Stomach smooth muscle (tissue), 2 donors: ENCODE data around the gene EGFR.

Source experiments
- H3K27ac ChIP-seq: one replicate; pipeline ENCODE4 v1.7.0; 2013; ENCODE audit warnings: mild to moderate bottlenecking, low read length, inconsistent platforms
- H3K27me3 ChIP-seq, 2 donors: one replicate each; pipeline ENCODE4 v1.7.0; 2013; ENCODE audit warnings: low read length in 2 of 2; ENCODE audit not compliant: insufficient read depth in 2 of 2, control insufficient read depth in 1 of 2
- H3K36me3 ChIP-seq, 2 donors: one replicate each; pipeline ENCODE4 v1.7.0; 2013; ENCODE audit warnings: low read length in 2 of 2; ENCODE audit not compliant: control insufficient read depth in 2 of 2, insufficient read depth in 2 of 2
- H3K4me1 ChIP-seq: one replicate; pipeline ENCODE4 v1.7.0; 2013; ENCODE audit warnings: low read length; ENCODE audit not compliant: control insufficient read depth, insufficient read depth
- H3K4me3 ChIP-seq, 2 donors: one replicate each; pipeline ENCODE4 v1.7.0; 2013; ENCODE audit warnings: low read length in 2 of 2
- H3K9ac ChIP-seq, 2 donors: one replicate each; pipeline ENCODE4 v1.7.0; 2013; ENCODE audit warnings: low read length in 2 of 2, mild to moderate bottlenecking in 1 of 2
- H3K9me3 ChIP-seq, 2 donors: one replicate each; pipeline ENCODE4 v1.7.0; 2013; ENCODE audit warnings: low read length in 2 of 2; ENCODE audit not compliant: control insufficient read depth in 2 of 2
- donor health status: healthy.
- donor health status: Pancreatic carcinoma.

EGFR gene

GRCh38 chr7:55180963-55181542, 162.2 kb downstream of the EGFR start:
- peaks cover 27% of the 10 kb centered on the region for H3K4me1 ChIP-seq
- no peak overlapping the region for H3K27ac ChIP-seq
- peaks cover 40% of the 10 kb centered on the region in 2 donors for H3K36me3 ChIP-seq
- H3K4me3 ChIP-seq = no peak overlapping the region
- no peaks in the 10 kb centered on the region for H3K9me3 ChIP-seq
- H3K9ac ChIP-seq = no peak overlapping the region
- no peaks in the 10 kb centered on the region for H3K27me3 ChIP-seq

DNA sequence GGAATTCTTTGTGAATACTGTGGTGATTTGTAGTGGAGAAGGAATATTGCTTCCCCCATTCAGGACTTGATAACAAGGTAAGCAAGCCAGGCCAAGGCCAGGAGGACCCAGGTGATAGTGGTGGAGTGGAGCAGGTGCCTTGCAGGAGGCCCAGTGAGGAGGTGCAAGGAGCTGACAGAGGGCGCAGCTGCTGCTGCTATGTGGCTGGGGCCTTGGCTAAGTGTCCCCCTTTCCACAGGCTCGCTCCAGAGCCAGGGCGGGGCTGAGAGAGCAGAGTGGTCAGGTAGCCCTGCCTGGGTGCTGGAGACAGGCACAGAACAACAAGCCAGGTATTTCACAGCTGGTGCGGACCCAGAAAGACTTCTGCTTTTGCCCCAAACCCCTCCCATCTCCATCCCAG, 162.9 kb downstream of the EGFR start:
- Histone ChIP-seq H3K9me3 (no peaks in the 10 kb centered on the region), H3K4me1 (peaks cover 27% of the 10 kb centered on the region), H3K27ac (no peak overlapping the region), H3K4me3 (no peak overlapping the region), H3K9ac (no peak overlapping the region), H3K36me3 (peaks cover 41 to 43% of the 10 kb centered on the region in 2 donors), H3K27me3 (no peaks in the 10 kb centered on the region)

GRCh38 chr7:55183897-55184296, 165.1 kb downstream of the EGFR start:
- H3K9me3 ChIP-seq = no peaks in the 10 kb centered on the region
- H3K9ac ChIP-seq = no peak overlapping the region
- H3K27me3 ChIP-seq = no peaks in the 10 kb centered on the region
- H3K4me3 ChIP-seq = no peak overlapping the region
- H3K4me1 ChIP-seq = peaks cover 18% of the 10 kb centered on the region
- H3K27ac ChIP-seq = no peak overlapping the region
- peaks cover 38 to 44% of the 10 kb centered on the region in 2 donors for H3K36me3 ChIP-seq

- no peak overlapping the region for H3K9ac ChIP-seq
- no peak overlapping the region for H3K4me3 ChIP-seq
- no peak overlapping the region for H3K27ac ChIP-seq
- H3K27me3 ChIP-seq = no peaks in the 10 kb centered on the region
- H3K36me3 ChIP-seq = peaks cover 38 to 42% of the 10 kb centered on the region in 2 donors
- H3K4me1 ChIP-seq = peaks cover 20% of the 10 kb centered on the region
- no peaks in the 10 kb centered on the region for H3K9me3 ChIP-seq
These were observed 166.5 kb downstream of the EGFR start for GRCh38 chr7:55185321-55185802.

- Histone ChIP-seq H3K9ac (no peak overlapping the region), H3K4me3 (no peak overlapping the region), H3K27me3 (no peaks in the 10 kb centered on the region), H3K9me3 (no peaks in the 10 kb centered on the region), H3K27ac (no peak overlapping the region), H3K36me3 (peaks cover 34 to 37% of the 10 kb centered on the region in 2 donors), H3K4me1 (peaks cover 21% of the 10 kb centered on the region)
These were observed 167.3 kb downstream of the EGFR start for GRCh38 chr7:55185941-55186609.

GRCh38 chr7:55187701-55188491, 169.1 kb downstream of the EGFR start:
- Histone ChIP-seq H3K9ac (no peak overlapping the region), H3K27me3 (no peaks in the 10 kb centered on the region), H3K4me1 (peaks cover 36% of the 10 kb centered on the region), H3K27ac (no peak overlapping the region), H3K9me3 (no peaks in the 10 kb centered on the region), H3K36me3 (peaks cover 28% of the 10 kb centered on the region in 2 donors), H3K4me3 (no peak overlapping the region)

DNA sequence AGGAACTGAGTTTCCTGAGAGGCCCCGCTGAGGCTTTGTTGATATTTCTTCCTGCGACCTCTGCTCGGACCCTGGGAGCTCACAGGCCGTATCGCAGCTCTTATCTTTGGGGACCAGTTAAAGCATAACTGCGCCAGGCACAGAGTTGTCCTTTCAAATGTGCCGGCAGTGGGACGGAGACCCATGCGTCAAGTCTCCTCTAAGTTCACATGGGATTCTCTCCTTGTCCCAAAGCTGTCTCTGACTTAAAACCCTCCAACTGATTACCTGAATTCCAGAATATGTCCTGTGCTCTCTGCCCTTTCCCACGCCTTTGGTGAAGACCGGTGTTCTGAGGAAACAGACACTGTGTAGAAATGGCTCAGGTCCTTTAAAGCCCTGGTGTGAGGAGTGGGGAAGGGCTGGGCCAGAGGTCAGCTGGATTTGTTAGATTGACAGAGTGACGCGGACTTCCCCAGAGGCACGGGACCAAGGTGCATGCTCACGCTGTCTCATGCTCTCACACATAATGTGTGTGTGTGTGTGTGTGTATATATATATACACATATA, 169.8 kb downstream of the EGFR start:
- Histone ChIP-seq H3K36me3 (peaks cover 25 to 27% of the 10 kb centered on the region in 2 donors), H3K4me1 (peaks cover 37% of the 10 kb centered on the region), H3K4me3 (no peak overlapping the region), H3K9ac (no peak overlapping the region), H3K9me3 (no peaks in the 10 kb centered on the region), H3K27ac (no peak overlapping the region), H3K27me3 (no peaks in the 10 kb centered on the region)

GRCh38 chr7:55189146-55189766, 170.4 kb downstream of the EGFR start:
- Histone ChIP-seq H3K9ac (peak overlapping the region in 1 of 2 donors; percentile 33), H3K27me3 (no peaks in the 10 kb centered on the region), H3K4me1 (peaks cover 37% of the 10 kb centered on the region), H3K27ac (no peak overlapping the region), H3K36me3 (peaks cover 21 to 24% of the 10 kb centered on the region in 2 donors), H3K4me3 (no peak overlapping the region), H3K9me3 (no peaks in the 10 kb centered on the region)

DNA sequence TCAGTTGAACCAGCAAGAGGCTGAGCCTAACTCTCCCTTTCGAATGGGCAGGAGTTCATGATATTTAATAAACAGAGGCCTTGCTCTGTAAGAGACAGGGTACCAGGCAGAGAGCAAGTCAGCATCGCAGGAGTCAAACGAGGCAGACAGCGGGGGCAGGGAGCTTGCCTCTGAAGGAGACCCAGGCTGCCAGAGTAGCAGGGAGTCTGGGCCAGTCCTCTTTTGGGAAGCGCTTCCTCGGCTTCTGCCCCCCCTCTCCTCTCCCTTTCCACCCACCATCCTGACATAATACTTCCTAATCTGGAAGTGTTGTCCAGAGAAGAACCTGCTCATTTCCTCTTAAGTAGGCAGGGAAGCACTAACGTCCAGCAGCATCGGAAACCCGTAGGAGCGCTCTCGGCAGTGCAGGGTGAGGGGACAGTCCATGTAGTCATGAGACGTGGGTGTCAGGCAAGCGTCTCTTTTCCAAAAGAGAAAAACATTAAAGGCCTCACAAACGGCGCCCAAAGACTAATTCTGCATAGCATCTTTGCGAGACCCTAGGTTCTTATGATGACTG, 171.1 kb downstream of the EGFR start:
- Histone ChIP-seq H3K4me3 (no peak overlapping the region), H3K9me3 (no peaks in the 10 kb centered on the region), H3K27ac (no peak overlapping the region), H3K9ac (peak overlapping the region in 1 of 2 donors; percentile 33), H3K27me3 (no peaks in the 10 kb centered on the region), H3K36me3 (peaks cover 17 to 28% of the 10 kb centered on the region in 2 donors), H3K4me1 (peaks cover 37% of the 10 kb centered on the region)

DNA sequence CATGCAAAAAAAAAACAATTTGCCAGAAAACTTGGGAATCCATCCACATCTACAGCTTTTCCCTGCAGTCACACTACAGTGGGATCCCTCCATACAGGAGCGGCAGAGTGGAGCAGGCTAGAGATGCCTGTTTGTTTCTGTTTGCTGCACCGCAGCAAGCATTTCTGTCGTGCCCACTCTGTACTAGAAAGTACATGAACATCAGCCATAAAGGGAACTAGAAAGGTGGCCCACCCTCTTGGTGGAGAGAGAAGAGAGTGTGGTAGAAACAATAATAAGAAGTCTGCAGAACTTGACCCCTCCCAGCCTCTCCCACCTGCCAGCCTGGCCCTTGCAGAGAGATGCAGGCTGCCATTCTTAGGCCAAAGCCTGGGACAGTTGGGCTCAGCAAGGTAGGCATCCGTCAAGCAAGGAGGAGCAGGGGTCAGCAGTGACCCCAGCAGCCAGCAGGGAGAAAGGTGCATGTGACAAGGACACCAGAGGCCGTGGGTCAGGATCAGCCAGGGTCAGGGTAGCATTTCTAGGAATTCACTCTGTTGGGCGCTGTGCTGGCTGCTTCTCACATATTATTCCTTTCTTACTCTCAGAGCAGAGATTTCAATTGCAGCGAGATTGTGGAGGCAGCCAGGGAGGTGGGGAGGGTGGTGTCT, 171.8 kb downstream of the EGFR start:
- Histone ChIP-seq H3K27ac (no peak overlapping the region), H3K9me3 (no peaks in the 10 kb centered on the region), H3K9ac (no peak overlapping the region), H3K4me3 (no peak overlapping the region), H3K27me3 (no peaks in the 10 kb centered on the region), H3K4me1 (peaks cover 37% of the 10 kb centered on the region), H3K36me3 (peaks cover 13 to 24% of the 10 kb centered on the region in 2 donors)
